ENCODE data around the gene RNGTT. TPM values are rescaled to one million over a fixed set of nuclear protein-coding genes. Genes with fewer than 3 reads are reported as not detected.

RNGTT gene
- total RNA-seq, 1 experiment from 2014 or later = 15.7 TPM

- ChIA-PET CTCF (no interaction called here), POLR2A (ENCODE audit: unreplicated experiment) (no interaction called here)
- no peak overlapping the region for H3K4me2 ChIP-seq (ENCODE audit: low read length)
- BruUV-seq (replicated peaks) = no TSS peak
- intact Hi-C loops (cut with micrococcal nuclease) = no loop called here
- H3K79me2 ChIP-seq (ENCODE audit: low read length) = no peaks in the 10 kb centered on the region
- DNase-seq (no peak), ATAC-seq (no peak)
- no peaks in the 10 kb centered on the region for H3K9me3 ChIP-seq (ENCODE audit: low read length)
- H3K27me3 ChIP-seq (ENCODE audit: low read length) = no peaks in the 10 kb centered on the region
- TF ChIP-seq EZH2phosphoT487 (IDR thresholded peaks at IDR 0.05; ENCODE audit: borderline replicate concordance, low read length) = no peak
- no peak for TF ChIP-seq CTCF (conservative IDR thresholded peaks at IDR 0.05; ENCODE audit: low read depth, low read length)
- no peaks in the 10 kb centered on the region for H3F3A ChIP-seq (ENCODE audit: low read length, unreplicated experiment)
- no peaks in the 10 kb centered on the region for H3K36me3 ChIP-seq (ENCODE audit: low read depth, low read length)
- H3K9ac ChIP-seq (ENCODE audit: low read length) = no peak overlapping the region
- no peaks in the 10 kb centered on the region for H3K4me1 ChIP-seq (ENCODE audit: insufficient read depth, low read length)
- no peaks in the 10 kb centered on the region for H3K9me2 ChIP-seq (replicated peaks; ENCODE audit: low read length)
- no peak overlapping the region for H3K27ac ChIP-seq (ENCODE audit: low read length)
- H4K20me1 ChIP-seq (ENCODE audit: low read length) = no peaks in the 10 kb centered on the region
- H3K4me3 ChIP-seq (ENCODE audit: low read length) = no peak overlapping the region
- no peak overlapping the region for H2AFZ ChIP-seq (ENCODE audit: low read length)
Measured at GRCh38 chr6:88920774-88921733, 42.4 kb downstream of the RNGTT start.

- no peak for ATAC-seq
- Histone ChIP-seq H3K4me3 (ENCODE audit: low read length) (no peak overlapping the region), H4K20me1 (ENCODE audit: low read length) (no peaks in the 10 kb centered on the region), H3K9ac (ENCODE audit: low read length) (no peak overlapping the region), H2AFZ (ENCODE audit: low read length) (no peak overlapping the region), H3K27ac (ENCODE audit: low read length) (no peak overlapping the region), H3K27me3 (ENCODE audit: low read length) (no peaks in the 10 kb centered on the region), H3K9me2 (replicated peaks; ENCODE audit: low read length) (no peaks in the 10 kb centered on the region), H3K36me3 (ENCODE audit: low read depth, low read length) (no peaks in the 10 kb centered on the region), H3K79me2 (ENCODE audit: low read length) (no peaks in the 10 kb centered on the region), H3K4me1 (ENCODE audit: insufficient read depth, low read length) (no peaks in the 10 kb centered on the region), H3F3A (ENCODE audit: low read length, unreplicated experiment) (no peaks in the 10 kb centered on the region), H3K9me3 (ENCODE audit: low read length) (no peaks in the 10 kb centered on the region), H3K4me2 (ENCODE audit: low read length) (no peak overlapping the region)
- no TSS peak for BruUV-seq (replicated peaks)
- intact Hi-C loops (cut with micrococcal nuclease) = no loop called here
- no peak for TF ChIP-seq EZH2 (IDR thresholded peaks at IDR 0.05; ENCODE audit: low read length, unreplicated experiment)
- TF ChIP-seq CTCF (conservative IDR thresholded peaks at IDR 0.05; ENCODE audit: low read depth, low read length) = no peak
- no peak for TF ChIP-seq EZH2phosphoT487 (IDR thresholded peaks at IDR 0.05; ENCODE audit: borderline replicate concordance, low read length)
- CTCF ChIA-PET = no interaction called here
- no peak for DNase-seq
- POLR2A ChIA-PET (ENCODE audit: unreplicated experiment) = no interaction called here
Measured at GRCh38 chr6:88920088-88920487, 43.3 kb downstream of the RNGTT start.

GRCh38 chr6:88919032-88919431, 44.4 kb downstream of the RNGTT start:
- Histone ChIP-seq H2AFZ (ENCODE audit: low read length) (no peak overlapping the region), H3K4me1 (ENCODE audit: insufficient read depth, low read length) (no peaks in the 10 kb centered on the region), H3K4me3 (ENCODE audit: low read length) (no peak overlapping the region), H3K27ac (ENCODE audit: low read length) (no peak overlapping the region), H3K4me2 (ENCODE audit: low read length) (no peak overlapping the region), H3K36me3 (ENCODE audit: low read depth, low read length) (no peaks in the 10 kb centered on the region), H3K9me2 (replicated peaks; ENCODE audit: low read length) (no peaks in the 10 kb centered on the region), H3F3A (ENCODE audit: low read length, unreplicated experiment) (no peaks in the 10 kb centered on the region), H3K9ac (ENCODE audit: low read length) (no peak overlapping the region), H4K20me1 (ENCODE audit: low read length) (no peaks in the 10 kb centered on the region), H3K9me3 (ENCODE audit: low read length) (no peaks in the 10 kb centered on the region), H3K79me2 (ENCODE audit: low read length) (peaks cover 3% of the 10 kb centered on the region; the same call in 1 of the 2 replicates), H3K27me3 (ENCODE audit: low read length) (no peaks in the 10 kb centered on the region)
- no peak for DNase-seq
- ChIA-PET CTCF (interaction anchor here (0.6 to 1.2 kb wide), 4 partner anchors 19 to 259 kb away, joined by 3 to 5 read pairs (median 4); no protein-coding TSS in a partner anchor), POLR2A (ENCODE audit: unreplicated experiment) (no interaction called here)
- intact Hi-C loops (cut with micrococcal nuclease) = no loop called here
- no TSS peak for BruUV-seq (replicated peaks)
- ATAC-seq = no peak
- TF ChIP-seq CTCF (conservative IDR thresholded peaks at IDR 0.05; ENCODE audit: low read depth, low read length) (peak; percentile 51), EZH2phosphoT487 (IDR thresholded peaks at IDR 0.05; ENCODE audit: borderline replicate concordance, low read length) (no peak)

Measured in PC-3 (cell line).